IMR-90 (cell line): ENCODE measurements around the gene CD163L1. TPM values are rescaled to one million over a fixed set of nuclear protein-coding genes. Genes with fewer than 3 reads are reported as not detected.

ENCODE experiments used
- ATAC-seq: fragments of 200-7000 bp; cut with Tn5 transposase; 2 replicates; pipeline ENCODE4 v1.9.1; 2020; ENCODE audit warnings: low read depth, mild to moderate bottlenecking, moderate library complexity
- BruUV-seq: library from RNA; stranded (reverse); fragments of 400-500 nt; replicated peaks from 2 replicates; lab custom pipeline; 2021; lab: Mats Ljungman, UMichigan
- CTCF ChIA-PET: fragments of 300-600 bp; formaldehyde crosslinking; extraction: SDS; loops from one replicate; lab custom pipeline; 2021; ENCODE audit warnings: antibody characterized with exemption; lab: Yijun Ruan, JAX
- POLR2A ChIA-PET: fragments of 300-600 bp; sonication (Branson Sonifier 250); formaldehyde crosslinking; loops from one replicate; lab custom pipeline; 2022; ENCODE audit warnings: antibody characterized with exemption; ENCODE audit not compliant: unreplicated experiment; lab: Charles Lee
- DNase-seq: peaks from one replicate; pipeline ENCODE4 v3.0.0; 2013
- H2AFZ ChIP-seq: replicated peaks from 2 replicates; pipeline ENCODE3; 2013; ENCODE audit warnings: low read length, mild to moderate bottlenecking; ENCODE audit not compliant: poor library complexity
- H2AK5ac ChIP-seq: 2 replicates; pipeline ENCODE4 v1.6.1; 2013; ENCODE audit warnings: low read depth, low read length, inconsistent platforms
- H2AK9ac ChIP-seq: replicated peaks from 2 replicates; pipeline ENCODE3; 2013; ENCODE audit warnings: mild to moderate bottlenecking, low read depth, low read length, moderate library complexity; ENCODE audit not compliant: poor library complexity
- H2BK120ac ChIP-seq: 2 replicates; pipeline ENCODE4 v1.6.1; 2013; ENCODE audit warnings: low read depth, low read length, inconsistent platforms
- H2BK15ac ChIP-seq: 3 replicates; pipeline ENCODE4 v1.6.1; 2013; ENCODE audit warnings: low read depth, low read length, inconsistent platforms
- H2BK20ac ChIP-seq: 2 replicates; pipeline ENCODE4 v1.6.1; 2013; ENCODE audit warnings: low read depth, mild to moderate bottlenecking, inconsistent platforms, low read length, moderate library complexity
- H2BK5ac ChIP-seq: 2 replicates; pipeline ENCODE4 v1.6.1; 2013; ENCODE audit warnings: mild to moderate bottlenecking, low read depth, low read length, inconsistent platforms; ENCODE audit not compliant: poor library complexity, severe bottlenecking
- H3K14ac ChIP-seq: replicated peaks from 2 replicates; pipeline ENCODE4 v1.6.1; 2013; ENCODE audit warnings: low read depth, low read length, inconsistent platforms
- H3K18ac ChIP-seq: 2 replicates; pipeline ENCODE4 v1.6.1; 2013; ENCODE audit warnings: low read depth, low read length, control low read depth
- H3K23ac ChIP-seq: 2 replicates; pipeline ENCODE4 v1.6.1; 2013; ENCODE audit warnings: low read depth, low read length, inconsistent platforms
- H3K27ac ChIP-seq: 2 replicates; pipeline ENCODE4 v1.5.1; 2013; ENCODE audit warnings: mild to moderate bottlenecking, control low read depth, low read length; ENCODE audit not compliant: insufficient read depth
- H3K27me3 ChIP-seq: 2 replicates; pipeline ENCODE4 v1.6.1; 2013; ENCODE audit warnings: low read length; ENCODE audit not compliant: control insufficient read depth, insufficient read depth
- H3K36me3 ChIP-seq: 2 replicates; pipeline ENCODE4 v1.6.1; 2013; ENCODE audit warnings: low read length, mixed read lengths; ENCODE audit not compliant: control insufficient read depth, insufficient read depth
- H3K4ac ChIP-seq: 2 replicates; pipeline ENCODE4 v1.6.1; 2013; ENCODE audit warnings: low read depth, low read length, inconsistent platforms
- H3K4me1 ChIP-seq: 2 replicates; pipeline ENCODE4 v1.6.1; 2013; ENCODE audit warnings: low read length, mixed read lengths; ENCODE audit not compliant: control insufficient read depth, insufficient read depth
- H3K4me2 ChIP-seq: 2 replicates; pipeline ENCODE4 v1.6.1; 2013; ENCODE audit warnings: low read depth, mild to moderate bottlenecking, control low read depth, low read length, moderate library complexity
- H3K4me3 ChIP-seq: 2 replicates; pipeline ENCODE4 v1.5.1; 2013; ENCODE audit warnings: low read depth, mild to moderate bottlenecking, control low read depth, low read length, moderate library complexity; ENCODE audit not compliant: insufficient read depth
- H3K56ac ChIP-seq: 2 replicates; pipeline ENCODE4 v1.6.1; 2013; ENCODE audit warnings: low read length, inconsistent platforms; ENCODE audit not compliant: insufficient read depth; ENCODE audit errors: extremely low read depth
- H3K79me1 ChIP-seq, 2 experiments: 2 replicates each; pipeline ENCODE4 v1.6.1; 2013; ENCODE audit warnings: low read length in 2 of 2, inconsistent platforms in 1 of 2, low read depth in 1 of 2
- H3K9ac ChIP-seq: 2 replicates; pipeline ENCODE4 v1.6.1; 2013; ENCODE audit warnings: low read depth, low read length, control low read depth
- H3K9me1 ChIP-seq: 2 replicates; pipeline ENCODE4 v1.6.1; 2013; ENCODE audit warnings: low read length, inconsistent platforms; ENCODE audit not compliant: insufficient read depth
- H3K9me3 ChIP-seq: 2 replicates; pipeline ENCODE4 v1.6.1; 2013; ENCODE audit warnings: low read length; ENCODE audit not compliant: control insufficient read depth, insufficient read depth
- H4K20me1 ChIP-seq: 2 replicates; pipeline ENCODE4 v1.6.1; 2013; ENCODE audit warnings: low read length, inconsistent platforms; ENCODE audit not compliant: insufficient read depth
- H4K5ac ChIP-seq: 2 replicates; pipeline ENCODE4 v1.6.1; 2013; ENCODE audit warnings: mild to moderate bottlenecking, low read depth, low read length, control low read depth
- H4K8ac ChIP-seq, 2 experiments: 2 replicates each; pipeline ENCODE4 v1.6.1; 2013; ENCODE audit warnings: low read depth in 2 of 2, low read length in 2 of 2, control low read depth in 1 of 2, inconsistent platforms in 1 of 2
- H4K91ac ChIP-seq: 2 replicates; pipeline ENCODE4 v1.6.1; 2013; ENCODE audit warnings: low read depth, low read length, inconsistent platforms; ENCODE audit not compliant: insufficient read depth
- BHLHE40 ChIP-seq: fragments of 150-350 bp; IDR thresholded peaks from 2 replicates; pipeline ENCODE4 v1.6.1; 2016; ENCODE audit warnings: mild to moderate bottlenecking, low read depth, low read length
- CEBPB ChIP-seq: IDR thresholded peaks from 2 replicates; pipeline ENCODE4 v1.6.1; 2012; ENCODE audit warnings: low read depth, low read length, improper control_type of control experiment
- CHD1 ChIP-seq: IDR thresholded peaks from 2 replicates; pipeline ENCODE4 v1.6.1; 2012; ENCODE audit warnings: low read depth, low read length, improper control_type of control experiment
- CTCF ChIP-seq: conservative IDR thresholded peaks from 2 replicates; pipeline ENCODE4 v1.5.1; 2012; ENCODE audit warnings: mild to moderate bottlenecking, low read depth, low read length, improper control_type of control experiment
- FOS ChIP-seq: fragments of 150-350 bp; IDR thresholded peaks from 2 replicates; pipeline ENCODE4 v1.6.1; 2016; ENCODE audit warnings: low read depth, low read length
- MAZ ChIP-seq: IDR thresholded peaks from 2 replicates; pipeline ENCODE4 v1.6.1; 2012; ENCODE audit warnings: low read depth, mild to moderate bottlenecking, low read length, improper control_type of control experiment, moderate library complexity, borderline replicate concordance
- MXI1 ChIP-seq: IDR thresholded peaks from 2 replicates; pipeline ENCODE4 v1.6.1; 2012; ENCODE audit warnings: low read depth, mild to moderate bottlenecking, low read length, moderate library complexity, borderline replicate concordance
- SMC3 ChIP-seq: fragments of 150-350 bp; IDR thresholded peaks from 2 replicates; pipeline ENCODE4 v1.6.1; 2016; ENCODE audit warnings: low read depth, mild to moderate bottlenecking, antibody characterized with exemption, low read length, moderate library complexity
- WGBS, 2 experiments: methylation state at CpG; one replicate each; pipeline versions ENCODE4 v1.1.5 to v1.1.7; 2013; ENCODE audit warnings: missing lambda C conversion rate in 2 of 2; ENCODE audit not compliant: insufficient read length in 1 of 2; ENCODE audit errors: extremely low coverage in 2 of 2; 5-methylcytosine and 5-hydroxymethylcytosine counted together
- dilution Hi-C: fragments of 300-500 bp; cut with HindIII; formaldehyde crosslinking; loops from one replicate; pipeline ENCODE4 v1.14.3; 2018; ENCODE audit warnings: low sequenced_read_pairs; ENCODE audit not compliant: unreplicated experiment
- in situ Hi-C: fragments of 300-500 bp; cut with MboI; formaldehyde crosslinking; loops from 3 replicates; pipeline ENCODE4 v1.14.3; 2019; ENCODE audit warnings: low sequenced_read_pairs, inconsistent platforms, mixed read lengths
- intact Hi-C: fragments of 100-400 bp; cut with micrococcal nuclease; formaldehyde crosslinking; loops from 2 replicates; pipeline ENCODE4 v1.10.0; 2022
- polyA plus RNA-seq, 3 experiments: library from polyadenylated mRNA; depleted of rRNA; stranded (reverse); fragments of >200 nt; gene quantifications; 2 replicates each; pipeline ENCODE4 v1.2.3, GENCODE V29; 2012; ENCODE audit warnings: low replicate concordance in 1 of 3
- total RNA-seq: library from RNA; depleted of rRNA; stranded (reverse); fragments of >200 nt; gene quantifications from 2 replicates; pipeline ENCODE4 v1.2.3, GENCODE V29; 2012

Gene CD163L1
- total and polyA plus RNA-seq, 2 of the 4 experiments (the other 2 are of a cell fraction) = 0.50 to 1.6 TPM

GRCh38 chr12:7493006-7493405 is 49.1 kb upstream of the CD163L1 start:
- whole genome bisulfite sequencing, 2 experiments = no CpG with 5 or more reads among the region's 3 CpGs
- H3K9me1 ChIP-seq = no peaks in the 10 kb centered on the region
- H3K9ac ChIP-seq = no peak overlapping the region
- H4K20me1 ChIP-seq = no peaks in the 10 kb centered on the region
- in situ Hi-C loops = no loop called here
- H3K9me3 ChIP-seq = no peaks in the 10 kb centered on the region
- no TSS peak for BruUV-seq
- H2BK120ac ChIP-seq = no peak overlapping the region
- H4K5ac ChIP-seq = no peak overlapping the region
- H3K23ac ChIP-seq = no peak overlapping the region
- dilution Hi-C loops = no loop called here
- no peak overlapping the region for H2AK9ac ChIP-seq
- H3K14ac ChIP-seq = no peak overlapping the region
- H3K4me1 ChIP-seq = no peaks in the 10 kb centered on the region
- H4K8ac ChIP-seq = no peak overlapping the region
- H2AK5ac ChIP-seq = no peak overlapping the region
- H2BK5ac ChIP-seq = no peak overlapping the region
- ChIA-PET CTCF (no interaction called here), POLR2A (no interaction called here)
- H3K27me3 ChIP-seq = no peaks in the 10 kb centered on the region
- no peak overlapping the region for H3K4me2 ChIP-seq
- TF ChIP-seq SMC3 = no peak
- no peak for TF ChIP-seq CTCF
- no peak for TF ChIP-seq MAZ
- no peak for TF ChIP-seq FOS
- no peak for TF ChIP-seq CHD1
- no peak for TF ChIP-seq MXI1
- no peak for TF ChIP-seq BHLHE40
- no peak for TF ChIP-seq CEBPB
- H3K36me3 ChIP-seq = no peaks in the 10 kb centered on the region
- DNase-seq = no peak
- ATAC-seq = no peak
- H2BK20ac ChIP-seq = no peak overlapping the region
- no peaks in the 10 kb centered on the region for H3K79me1 ChIP-seq
- H3K4ac ChIP-seq = no peak overlapping the region
- H3K18ac ChIP-seq = no peak overlapping the region
- intact Hi-C loops = no loop called here
- no peak overlapping the region for H2BK15ac ChIP-seq
- no peak overlapping the region for H3K56ac ChIP-seq
- no peak overlapping the region for H4K91ac ChIP-seq
- no peak overlapping the region for H2AFZ ChIP-seq
- H3K27ac ChIP-seq = no peak overlapping the region
- no peak overlapping the region for H3K4me3 ChIP-seq
